ENCODE data around the gene CHPT1.
A peak's percentile ranks its signal among the peaks of the same experiment; 100 is the strongest.

The CHPT1 gene

DNA sequence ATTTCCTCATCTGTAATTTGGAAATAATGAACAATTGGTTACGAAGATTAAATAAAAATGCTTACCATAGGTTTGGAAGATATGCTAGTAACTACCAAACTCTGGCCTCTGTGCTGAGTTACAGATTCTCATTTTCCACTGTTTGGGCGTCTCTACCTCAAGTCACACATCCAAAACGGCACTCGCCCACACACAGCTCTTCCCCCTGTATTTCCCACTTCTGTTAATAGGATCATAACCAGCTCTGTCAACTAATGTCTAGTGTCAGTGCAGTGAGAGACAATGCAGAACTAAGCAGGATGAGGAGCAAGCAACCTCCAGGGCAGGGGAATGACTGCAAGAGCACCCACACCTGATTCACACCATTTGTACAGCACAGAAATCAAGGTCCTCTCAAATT is 52.7 kb downstream of the CHPT1 start:
- no peak for DNase-seq (ENCODE audit: low read depth, low spot score)
- no peak overlapping the region for H3K27ac ChIP-seq

GRCh38 chr12:101759396-101760047 is 62.1 kb downstream of the CHPT1 start:
- no peak overlapping the region for H3K27ac ChIP-seq
- no peak for DNase-seq (ENCODE audit: low read depth, low spot score)

DNA sequence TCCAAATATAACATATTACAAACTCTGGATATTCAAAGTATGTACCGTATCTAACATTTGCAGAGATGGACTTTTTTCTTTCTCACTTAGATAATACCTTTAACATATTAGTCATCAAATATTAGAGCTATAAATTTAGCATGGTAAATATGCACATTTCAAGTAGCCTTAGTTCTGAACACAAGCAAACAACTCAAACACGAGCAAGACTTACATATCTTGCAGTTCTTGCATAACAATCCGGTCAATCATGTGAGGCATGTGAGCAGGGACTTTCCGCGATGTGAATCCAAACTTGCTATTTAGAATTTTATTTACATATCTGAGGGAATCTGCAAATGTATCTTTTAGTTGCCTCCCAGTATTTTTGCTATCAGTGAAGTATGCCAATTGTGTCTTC is 63.9 kb downstream of the CHPT1 start:
- DNase-seq (ENCODE audit: low read depth, low spot score): no peak
- no peak overlapping the region for H3K27ac ChIP-seq

DNA sequence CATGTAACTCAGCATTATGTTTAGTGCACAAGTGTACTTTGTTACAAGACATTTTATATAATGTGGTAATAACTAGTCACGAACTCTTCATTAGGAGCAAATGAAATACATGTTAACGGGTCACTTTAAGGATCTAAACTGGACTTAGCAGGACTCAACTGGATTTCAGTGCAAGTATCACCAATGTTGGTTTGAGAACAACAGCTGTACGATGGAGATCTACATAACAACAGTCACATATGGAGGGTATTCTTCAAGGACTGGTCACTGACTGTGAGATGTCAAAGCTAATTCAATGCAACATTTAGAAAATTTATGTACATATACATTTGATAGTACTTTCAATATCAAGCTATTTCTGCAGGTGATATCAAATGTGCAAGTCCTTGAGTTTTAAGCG is 64.3 kb downstream of the CHPT1 start:
- no peak for DNase-seq (ENCODE audit: low read depth, low spot score)
- no peak overlapping the region for H3K27ac ChIP-seq

DNA sequence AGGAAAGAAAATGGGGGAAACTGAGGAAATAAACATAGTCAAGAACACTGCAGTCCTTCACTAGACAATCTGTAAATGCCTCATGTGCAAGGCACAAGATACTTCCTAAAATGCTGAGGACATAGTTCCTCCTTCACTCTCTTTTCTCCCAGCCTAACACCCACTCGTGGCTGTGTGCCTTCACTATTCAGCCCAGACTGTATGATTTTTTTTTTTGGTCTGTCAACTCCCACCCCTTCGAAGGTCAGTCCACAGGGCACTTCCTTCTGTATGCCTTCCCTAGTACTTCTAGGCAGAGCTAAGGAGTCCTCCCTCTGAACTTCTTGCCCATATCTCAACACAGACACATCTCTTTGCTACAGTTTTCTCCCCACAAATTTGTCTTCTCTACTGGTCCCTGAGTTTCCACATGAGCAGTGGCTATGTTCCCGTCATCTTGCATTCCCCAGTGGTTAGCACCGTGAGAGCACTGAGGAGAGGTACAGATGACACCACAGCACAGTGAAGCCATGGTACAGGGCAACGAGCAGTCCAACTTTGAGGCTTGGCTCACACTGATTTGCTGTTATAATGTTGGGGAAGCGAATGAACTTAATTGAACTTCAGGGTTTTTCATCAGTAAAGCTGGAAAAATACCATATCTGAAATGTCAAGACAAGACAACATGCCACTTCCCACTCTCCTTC is 65.9 kb downstream of the CHPT1 start:
- no peak for DNase-seq (ENCODE audit: low read depth, low spot score)
- H3K27ac ChIP-seq: no peak overlapping the region

GRCh38 chr12:101764051-101764792 is 66.8 kb downstream of the CHPT1 start:
- no peak overlapping the region for H3K27ac ChIP-seq
- no peak for DNase-seq (ENCODE audit: low read depth, low spot score)

GRCh38 chr12:101767537-101767936 is 70.1 kb downstream of the CHPT1 start:
- DNase-seq (ENCODE audit: low read depth, low spot score): no peak
- H3K27ac ChIP-seq: no peak overlapping the region

DNA sequence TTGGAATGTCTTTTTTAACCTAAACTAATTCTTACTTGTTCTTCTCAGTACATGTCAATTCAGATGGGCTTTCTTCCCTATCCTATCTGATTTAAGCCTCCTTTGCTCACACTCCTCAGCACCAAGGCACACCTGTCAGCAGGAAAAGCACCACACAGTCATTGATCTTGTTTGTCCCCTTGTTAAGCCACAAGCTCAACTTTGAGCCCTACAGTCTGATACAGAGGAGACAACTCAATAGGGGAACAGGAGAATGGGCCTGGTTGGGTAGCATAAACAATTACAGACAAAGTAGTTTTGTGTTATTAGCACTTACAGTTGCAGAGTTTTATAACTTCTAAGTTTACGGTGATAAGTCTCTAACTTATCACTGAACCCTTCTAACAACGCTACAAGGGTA is 71.3 kb downstream of the CHPT1 start:
- no peak overlapping the region for H3K27ac ChIP-seq
- DNase-seq (ENCODE audit: low read depth, low spot score): no peak

DNA sequence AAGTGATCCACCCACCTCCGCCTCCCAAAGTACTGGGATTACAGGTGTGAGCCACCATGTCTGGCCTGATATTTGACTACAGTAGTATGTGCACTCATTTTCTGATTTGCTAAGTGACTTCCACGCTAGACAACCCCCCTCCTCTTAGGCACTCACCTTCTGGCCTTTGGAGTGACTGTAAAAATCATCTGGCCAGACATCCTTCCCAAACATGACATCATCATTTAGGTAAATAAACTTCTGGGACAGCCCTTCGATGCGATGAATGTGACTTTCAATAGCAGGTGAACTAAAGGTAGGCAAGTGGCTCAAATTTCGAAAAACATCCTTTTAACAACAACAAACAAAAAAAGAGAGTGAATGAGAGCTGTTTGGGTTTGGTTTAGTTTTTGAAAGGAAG is 72.4 kb downstream of the CHPT1 start:
- no peak for DNase-seq (ENCODE audit: low read depth, low spot score)
- H3K27ac ChIP-seq: no peak overlapping the region

DNA sequence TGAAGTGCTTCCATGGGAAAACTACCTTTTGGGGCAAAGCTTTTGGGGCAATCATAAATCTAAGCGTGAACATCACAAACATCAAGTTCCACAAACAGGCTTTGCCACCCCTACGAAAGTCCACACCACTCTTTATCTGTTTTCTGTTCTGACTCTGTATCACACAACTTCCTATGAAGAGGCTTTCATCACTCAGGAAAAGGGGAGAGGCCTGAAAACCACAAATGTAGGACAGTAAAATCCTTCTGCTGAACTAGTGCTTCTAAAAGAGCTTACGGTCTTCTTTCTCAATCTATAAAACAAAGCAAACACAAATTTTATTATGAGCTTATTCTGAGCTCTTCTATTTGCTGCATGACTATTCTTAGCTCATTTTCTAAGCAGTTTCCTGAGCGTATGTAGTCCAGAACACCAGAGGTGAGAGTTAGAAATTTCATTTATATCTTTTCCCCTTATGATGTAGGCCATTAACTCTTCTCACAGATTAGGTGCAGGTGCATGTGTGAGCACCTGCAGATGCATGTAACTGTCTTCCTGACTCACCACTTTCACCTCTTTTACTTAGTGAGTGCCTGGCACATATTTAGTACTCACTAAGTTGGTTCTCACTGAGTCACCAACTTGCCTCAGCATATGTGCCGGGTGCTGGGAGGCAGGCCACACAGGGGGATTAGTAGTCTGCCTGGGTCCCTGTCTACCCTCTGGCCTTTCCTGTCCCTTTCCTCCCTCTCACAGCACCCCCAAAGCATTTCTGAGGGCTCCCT is 74.8 kb downstream of the CHPT1 start:
- no peak overlapping the region for H3K27ac ChIP-seq
- peak; percentile 26 for DNase-seq (ENCODE audit: low read depth, low spot score)

DNA sequence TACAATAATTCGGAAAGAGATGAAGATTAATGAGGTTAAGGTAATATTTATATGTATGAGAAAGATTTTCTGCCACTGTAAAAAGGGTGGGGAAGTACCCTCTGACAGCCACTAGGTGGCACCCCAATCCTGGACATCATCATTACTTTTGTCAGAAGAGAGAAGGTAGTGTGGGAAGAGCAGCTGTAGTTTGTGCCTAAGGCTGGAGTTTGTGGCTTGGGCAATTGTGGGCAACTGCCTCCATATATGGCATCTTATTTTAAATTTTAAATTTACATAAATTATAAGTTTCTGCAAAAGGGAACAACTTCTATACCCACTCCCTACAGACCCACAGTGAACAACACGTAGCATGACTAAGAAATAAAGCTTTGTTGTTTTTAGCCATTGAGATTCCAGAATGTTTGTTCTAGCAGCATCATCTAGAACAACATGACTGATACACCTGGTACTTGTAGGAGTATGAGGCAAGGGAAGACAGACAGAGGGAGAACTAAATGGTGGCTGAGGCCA is 76.3 kb downstream of the CHPT1 start:
- no peak overlapping the region for H3K27ac ChIP-seq
- DNase-seq (ENCODE audit: low read depth, low spot score): no peak

- no peak for DNase-seq (ENCODE audit: low read depth, low spot score)
- no peak overlapping the region for H3K27ac ChIP-seq
Observed at GRCh38 chr12:101775816-101776215, 78.4 kb downstream of the CHPT1 start.

DNA sequence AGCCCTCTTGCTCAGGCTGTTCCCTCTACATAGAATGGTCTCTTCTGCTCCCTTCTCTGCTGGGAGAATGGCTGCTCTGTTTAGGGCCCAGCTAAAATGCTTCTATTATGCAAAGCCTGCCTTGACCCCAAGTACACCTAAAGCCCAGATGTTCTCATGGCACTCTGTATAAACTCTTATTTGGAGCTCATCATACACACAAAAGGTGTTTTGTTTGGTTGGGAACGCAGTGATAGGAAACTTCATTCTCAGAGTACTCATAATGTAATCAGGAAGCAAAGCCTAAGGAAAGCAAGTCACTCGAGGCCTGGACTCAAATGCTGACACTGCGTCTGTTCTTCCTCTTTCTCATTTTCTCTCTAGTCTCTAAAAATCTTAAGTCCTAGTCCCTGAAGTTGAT is 80.0 kb downstream of the CHPT1 start:
- H3K27ac ChIP-seq: no peak overlapping the region
- DNase-seq (ENCODE audit: low read depth, low spot score): no peak

- no peak for DNase-seq (ENCODE audit: low read depth, low spot score)
- no peak overlapping the region for H3K27ac ChIP-seq
Observed at GRCh38 chr12:101777978-101778377, 80.5 kb downstream of the CHPT1 start.

Data from epithelial cell of prostate (primary cell).